Eye (tissue), 1 donor: ENCODE measurements around the gene MAPK1.
"Not testable (repeated sequence)": the region's sequence is repeated elsewhere in the genome, so short reads cannot be mapped to it uniquely, and the experiment has no call there.

Source experiments
- DNase-seq: peaks from one replicate; pipeline ENCODE4 v3.0.0-alpha.2; 2015

The MAPK1 gene

GRCh38 chr22:21881841-21882753, 14.7 kb upstream of the MAPK1 start:
- no peak for DNase-seq

GRCh38 chr22:21876486-21877176, 9.2 kb upstream of the MAPK1 start:
- peak; percentile 12 for DNase-seq

GRCh38 chr22:21874953-21875352, 7.5 kb upstream of the MAPK1 start:
- not testable (repeated sequence) for DNase-seq

GRCh38 chr22:21873619-21874018, 6.2 kb upstream of the MAPK1 start:
- no peak for DNase-seq

- not testable (repeated sequence) for DNase-seq
Observed at GRCh38 chr22:21872741-21873140, 5.3 kb upstream of the MAPK1 start.

- DNase-seq: no peak
Observed at GRCh38 chr22:21868651-21869050, 1.2 kb upstream of the MAPK1 start.

GRCh38 chr22:21866833-21867527, 465 bp downstream of the MAPK1 start:
- peak; percentile 76 for DNase-seq

- DNase-seq: peak; percentile 41
Observed at GRCh38 chr22:21865041-21865440, 2.4 kb downstream of the MAPK1 start.

- DNase-seq: no peak
Observed at GRCh38 chr22:21862386-21863245, 4.8 kb downstream of the MAPK1 start.

GRCh38 chr22:21861851-21862250, 5.6 kb downstream of the MAPK1 start:
- DNase-seq: no peak

- DNase-seq: no peak
Observed at GRCh38 chr22:21861264-21861848, 6.1 kb downstream of the MAPK1 start.

- no peak for DNase-seq
Observed at GRCh38 chr22:21860491-21861039, 6.9 kb downstream of the MAPK1 start.

- no peak for DNase-seq
Observed at GRCh38 chr22:21858025-21858764, 9.2 kb downstream of the MAPK1 start.

GRCh38 chr22:21857481-21857914, 9.9 kb downstream of the MAPK1 start:
- DNase-seq: no peak

- no peak for DNase-seq
Observed at GRCh38 chr22:21856868-21857267, 10.6 kb downstream of the MAPK1 start.

GRCh38 chr22:21856197-21856596, 11.2 kb downstream of the MAPK1 start:
- DNase-seq: no peak

GRCh38 chr22:21855676-21856075, 11.8 kb downstream of the MAPK1 start:
- no peak for DNase-seq

- no peak for DNase-seq
Observed at GRCh38 chr22:21850660-21851059, 16.8 kb downstream of the MAPK1 start.

- DNase-seq: no peak
Observed at GRCh38 chr22:21849489-21849888, 18.0 kb downstream of the MAPK1 start.

GRCh38 chr22:21848057-21848456, 19.4 kb downstream of the MAPK1 start:
- DNase-seq: not testable (repeated sequence)
